GM12874 (cell line): ENCODE measurements around the gene ARHGAP22.

Source experiments
- CTCF ChIP-seq: IDR thresholded peaks from 2 replicates; pipeline ENCODE4 v1.5.1; 2011; ENCODE audit warnings: low read depth, mild to moderate bottlenecking, control low read depth, low read length, moderate library complexity; ENCODE audit not compliant: insufficient read depth

Gene ARHGAP22

GRCh38 chr10:48649349-48649944, 44.6 kb upstream of the ARHGAP22 start:
- no peak for TF ChIP-seq CTCF

- TF ChIP-seq CTCF = no peak
These were observed 43.5 kb upstream of the ARHGAP22 start for GRCh38 chr10:48648172-48648942.

GRCh38 chr10:48645600-48645999, 40.7 kb upstream of the ARHGAP22 start:
- TF ChIP-seq CTCF = no peak

- TF ChIP-seq CTCF = no peak
These were observed 35.5 kb upstream of the ARHGAP22 start for GRCh38 chr10:48640326-48640725.

GRCh38 chr10:48639632-48640031, 34.8 kb upstream of the ARHGAP22 start:
- TF ChIP-seq CTCF = no peak

- TF ChIP-seq CTCF = no peak
These were observed 34.1 kb upstream of the ARHGAP22 start for GRCh38 chr10:48638739-48639527.

- TF ChIP-seq CTCF = no peak
These were observed 33.3 kb upstream of the ARHGAP22 start for GRCh38 chr10:48638158-48638557.
